K562 (cell line): ENCODE data around the gene DPF1. TPM values are rescaled to one million over a fixed set of nuclear protein-coding genes. Genes with fewer than 3 reads are reported as not detected.

Experiments used
- CGGBP1 ChIP-seq: fragments of 250-450 bp; sonication (Bioruptor Pico); IDR thresholded peaks from 2 replicates; pipeline ENCODE4 v1.9.0; 2021; ENCODE audit warnings: mild to moderate bottlenecking
- CHD1 ChIP-seq: fragments of 200-600 bp; sonication (generic); IDR thresholded peaks from one replicate; pipeline ENCODE4 v1.6.1; 2012; ENCODE audit warnings: mild to moderate bottlenecking, moderate library complexity, low read length, inconsistent platforms
- RNF2 ChIP-seq: sonication (generic); IDR thresholded peaks from 2 replicates; pipeline ENCODE4 v1.6.1; 2016
- TCF15 ChIP-seq: fragments of 250-450 bp; sonication (Bioruptor Pico); IDR thresholded peaks from 2 replicates; pipeline ENCODE4 v1.8.0; 2022; ENCODE audit warnings: moderate library complexity, mild to moderate bottlenecking, inconsistent platforms
- TFAP4 ChIP-seq: sonication (generic); formaldehyde crosslinking; IDR thresholded peaks from 2 replicates; pipeline ENCODE4 v1.8.0; 2022; ENCODE audit warnings: missing genetic modification reagents, mild to moderate bottlenecking, moderate library complexity, borderline replicate concordance
- ZBTB40 ChIP-seq, 2 experiments: fragments of 450-650 bp in 1 of 2; sonication (generic) in 1 of 2; formaldehyde crosslinking in 1 of 2; IDR thresholded peaks; 2 replicates each; pipeline versions ENCODE4 v1.7.1 to v1.9.0; 2016 to 2022; ENCODE audit warnings: inconsistent platforms in 1 of 2, mild to moderate bottlenecking in 1 of 2, missing genetic modification reagents in 1 of 2
- ZNF407 ChIP-seq: fragments of 450-650 bp; IDR thresholded peaks from 2 replicates; pipeline ENCODE4 v1.6.1; 2016; ENCODE audit warnings: low read depth
- polyA plus RNA-seq, 8 experiments: library from polyadenylated mRNA; depleted of rRNA in 4 of 8; stranded (reverse) in 5 of 8; unstranded in 3 of 8; fragments of >200 nt; fragmentation: Nextera tagmentation in 2 of 8; fragmentation: Illumina TruSeq in 1 of 8; extraction: Ambion mirVana in 2 of 8; extraction: Trizol in 1 of 8; gene quantifications; 2 replicates each; pipeline versions ENCODE4 v1.2.1 to v1.2.3, GENCODE V29; 2011 to 2014; ENCODE audit warnings: inconsistent platforms in 1 of 8, missing spikeins in 1 of 8
- total RNA-seq, 7 experiments: library from RNA; depleted of rRNA in 6 of 7; stranded (reverse); fragments of >200 nt in 6 of 7; fragmentation: Illumina TruSeq in 2 of 7; extraction: Trizol in 2 of 7; gene quantifications; 2 replicates each; pipeline versions ENCODE4 v1.2.1 to v1.2.3, GENCODE V29; 2011 to 2021; ENCODE audit warnings: low replicate concordance in 1 of 7

The DPF1 gene
- total and polyA plus RNA-seq, 9 of the 15 experiments (the other 6 are each of a cell fraction or from before 2014, with no cell fraction given), result 0.10 to 5.7 (median 3.1) TPM

GRCh38 chr19:38270587-38271167, 46.7 kb upstream of the DPF1 start (continued):
- no peak for TF ChIP-seq ZBTB40 (IDR thresholded peaks at IDR 0.05)
- no peak for TF ChIP-seq ZBTB40 (CRISPR knock-in tag; IDR thresholded peaks at IDR 0.05)
- no peak for TF ChIP-seq TCF15 (CRISPR knock-in tag)
- peak; percentile 41; the same call in 1 of the 2 replicates for TF ChIP-seq TFAP4 (CRISPR knock-in tag)
- TF ChIP-seq RNF2, result peak; percentile 54; the same call in 1 of the 2 replicates
- TF ChIP-seq CGGBP1 (CRISPR knock-in tag), result no peak
- no peak for TF ChIP-seq CHD1
- TF ChIP-seq ZNF407, result no peak
